SJSA1 (cell line): Measurements from ENCODE around the gene CCDC106. TPM values are rescaled to one million over a fixed set of nuclear protein-coding genes. Genes with fewer than 3 reads are reported as not detected.

ENCODE experiments used
- DNase-seq, 2 experiments: peaks; one replicate each; pipeline ENCODE4 v3.0.0-alpha.2; 2015 to 2020; ENCODE audit warnings: low spot score in 2 of 2, low read depth in 1 of 2
- H3K27ac ChIP-seq: fragments of 250-450 bp; sonication (Bioruptor Pico); 2 replicates; pipeline ENCODE4 v1.5.1; 2020; ENCODE audit warnings: mild to moderate bottlenecking, moderate library complexity
- H3K27me3 ChIP-seq: fragments of 250-450 bp; sonication (Bioruptor Pico); replicated peaks from 2 replicates; pipeline ENCODE4 v1.5.1; 2020; ENCODE audit warnings: mild to moderate bottlenecking, moderate library complexity
- H3K36me3 ChIP-seq: fragments of 250-450 bp; sonication (Bioruptor Pico); 2 replicates; pipeline ENCODE4 v1.5.1; 2020; ENCODE audit warnings: mild to moderate bottlenecking
- H3K4me1 ChIP-seq: fragments of 250-450 bp; sonication (Bioruptor Pico); replicated peaks from 2 replicates; pipeline ENCODE4 v1.6.1; 2021; ENCODE audit warnings: mild to moderate bottlenecking
- H3K4me3 ChIP-seq: fragments of 250-450 bp; sonication (Bioruptor Pico); 2 replicates; pipeline ENCODE4 v1.5.1; 2020; ENCODE audit warnings: mild to moderate bottlenecking
- H3K9me3 ChIP-seq: fragments of 250-450 bp; sonication (Bioruptor Pico); replicated peaks from 2 replicates; pipeline ENCODE4 v1.5.1; 2020; ENCODE audit warnings: mild to moderate bottlenecking
- total RNA-seq: library from RNA; depleted of rRNA; stranded (reverse); fragments of >200 nt; shearing (Covaris generic); gene quantifications from 2 replicates; pipeline ENCODE4 v1.2.3, GENCODE V29; 2014

Gene CCDC106
- total RNA-seq, 1 experiment from 2014 or later: 6.0 TPM

DNA sequence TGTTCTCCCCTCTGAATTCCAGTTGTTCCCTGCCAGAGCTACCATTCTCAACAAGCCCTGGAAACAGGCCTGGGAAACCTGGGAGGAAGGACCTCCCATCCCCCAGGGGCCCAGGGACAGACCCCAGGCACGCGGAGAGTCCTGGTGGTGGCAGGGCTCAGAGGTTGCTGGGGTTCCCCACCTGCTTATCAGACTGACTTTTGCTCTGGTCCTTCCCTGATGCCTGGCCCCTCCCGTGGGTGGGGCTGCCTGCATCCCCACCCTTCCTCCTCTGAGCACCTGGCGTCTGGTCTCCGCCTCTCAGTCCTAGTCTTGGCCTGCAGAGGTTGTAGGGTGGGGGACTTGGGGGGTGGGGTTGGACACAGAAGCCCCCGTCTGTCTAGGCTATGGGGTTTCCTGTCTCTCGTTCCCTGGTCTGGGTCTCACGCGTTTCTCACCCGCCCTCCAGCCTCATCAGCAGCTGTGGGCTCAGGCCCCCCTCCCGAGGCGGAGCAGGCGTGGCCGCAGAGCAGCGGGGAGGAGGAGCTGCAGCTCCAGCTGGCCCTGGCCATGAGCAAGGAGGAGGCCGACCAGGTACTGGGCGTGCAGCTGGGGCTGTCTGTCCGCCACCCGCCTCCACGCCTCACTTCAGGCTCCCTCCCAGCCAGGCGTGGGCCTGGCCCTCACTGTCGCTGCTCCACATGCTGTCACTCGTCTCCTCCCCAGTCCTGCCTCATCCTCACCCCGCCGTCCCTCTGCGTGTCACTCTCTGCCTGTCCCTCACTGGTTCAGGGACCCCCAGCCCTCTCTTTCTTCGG lies 40.6 kb downstream of the CCDC106 start:
- Histone ChIP-seq H3K4me3 (no peak overlapping the region), H3K4me1 (no peaks in the 10 kb centered on the region), H3K27ac (no peak overlapping the region), H3K27me3 (no peaks in the 10 kb centered on the region), H3K9me3 (no peaks in the 10 kb centered on the region), H3K36me3 (peaks cover 80% of the 10 kb centered on the region)
- no peak for DNase-seq

GRCh38 chr19:55689411-55690108 lies 41.5 kb downstream of the CCDC106 start:
- Histone ChIP-seq H3K36me3 (peaks cover 79% of the 10 kb centered on the region), H3K9me3 (no peaks in the 10 kb centered on the region), H3K4me3 (no peak overlapping the region), H3K4me1 (no peaks in the 10 kb centered on the region), H3K27ac (no peak overlapping the region), H3K27me3 (no peaks in the 10 kb centered on the region)
- no peak for DNase-seq

- no peak for DNase-seq
- no peaks in the 10 kb centered on the region for H3K4me1 ChIP-seq
- H3K27me3 ChIP-seq: no peaks in the 10 kb centered on the region
- peaks cover 78% of the 10 kb centered on the region for H3K36me3 ChIP-seq
- no peaks in the 10 kb centered on the region for H3K9me3 ChIP-seq
- H3K27ac ChIP-seq: no peak overlapping the region
- no peak overlapping the region for H3K4me3 ChIP-seq
Measured at GRCh38 chr19:55690109-55690768, 42.2 kb downstream of the CCDC106 start.

DNA sequence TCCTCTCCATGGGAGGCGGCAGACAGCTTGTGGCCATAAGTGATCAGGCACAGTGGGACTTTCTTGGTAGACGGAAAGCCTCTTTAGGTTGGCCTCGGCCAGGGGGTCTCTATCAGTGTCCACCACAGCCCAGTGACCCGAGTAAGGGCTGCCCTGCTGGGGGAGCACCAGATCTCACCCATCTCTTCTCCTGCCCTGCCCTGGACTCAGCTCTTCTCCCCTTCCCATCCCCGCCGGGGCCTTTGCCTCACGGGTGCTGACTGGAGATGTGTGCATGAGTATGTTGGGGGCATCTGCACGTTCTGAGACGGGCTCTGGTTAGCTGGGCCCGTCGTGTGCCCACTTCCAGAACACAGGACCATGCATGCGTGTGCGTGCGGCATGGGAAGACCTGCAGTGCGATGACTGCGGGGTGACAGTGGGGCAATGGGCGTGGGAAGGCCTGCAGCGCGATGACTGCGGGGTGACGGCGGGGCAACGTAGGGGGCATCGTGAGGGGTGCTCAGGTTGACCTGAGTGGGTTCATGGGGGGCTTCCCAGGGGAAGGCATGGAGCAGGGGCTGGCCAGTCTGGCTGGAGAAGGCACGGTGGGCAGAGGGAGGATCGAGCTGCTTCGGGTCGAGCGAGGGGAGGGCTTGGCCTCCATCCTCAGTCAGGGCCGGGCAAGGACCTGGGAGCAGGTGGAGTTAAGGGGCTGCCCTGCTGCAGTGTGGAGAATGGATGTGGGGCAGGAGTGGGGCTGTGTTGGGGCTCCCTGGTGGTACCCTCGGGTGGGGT lies 42.9 kb downstream of the CCDC106 start:
- no peaks in the 10 kb centered on the region for H3K9me3 ChIP-seq
- no peaks in the 10 kb centered on the region for H3K4me1 ChIP-seq
- H3K36me3 ChIP-seq: peaks cover 78% of the 10 kb centered on the region
- H3K4me3 ChIP-seq: no peak overlapping the region
- H3K27me3 ChIP-seq: no peaks in the 10 kb centered on the region
- DNase-seq: no peak
- H3K27ac ChIP-seq: no peak overlapping the region

- Histone ChIP-seq H3K4me3 (no peak overlapping the region), H3K9me3 (no peaks in the 10 kb centered on the region), H3K27ac (no peak overlapping the region), H3K27me3 (no peaks in the 10 kb centered on the region), H3K36me3 (peaks cover 79% of the 10 kb centered on the region), H3K4me1 (no peaks in the 10 kb centered on the region)
- DNase-seq: no peak
Measured at GRCh38 chr19:55691561-55692481, 43.8 kb downstream of the CCDC106 start.

- peaks cover 72% of the 10 kb centered on the region for H3K36me3 ChIP-seq
- no peaks in the 10 kb centered on the region for H3K27me3 ChIP-seq
- no peak for DNase-seq
- no peak overlapping the region for H3K4me3 ChIP-seq
- no peak overlapping the region for H3K27ac ChIP-seq
- no peaks in the 10 kb centered on the region for H3K4me1 ChIP-seq
- no peaks in the 10 kb centered on the region for H3K9me3 ChIP-seq
Measured at GRCh38 chr19:55692681-55693081, 44.7 kb downstream of the CCDC106 start.

GRCh38 chr19:55693336-55693974 lies 45.4 kb downstream of the CCDC106 start:
- H3K4me3 ChIP-seq: no peak overlapping the region
- no peaks in the 10 kb centered on the region for H3K9me3 ChIP-seq
- H3K27ac ChIP-seq: no peak overlapping the region
- peaks cover 71% of the 10 kb centered on the region for H3K36me3 ChIP-seq
- no peaks in the 10 kb centered on the region for H3K27me3 ChIP-seq
- no peaks in the 10 kb centered on the region for H3K4me1 ChIP-seq
- DNase-seq: no peak

GRCh38 chr19:55694241-55694655 lies 46.2 kb downstream of the CCDC106 start:
- Histone ChIP-seq H3K4me3 (no peak overlapping the region), H3K27me3 (no peaks in the 10 kb centered on the region), H3K4me1 (no peaks in the 10 kb centered on the region), H3K27ac (no peak overlapping the region), H3K9me3 (no peaks in the 10 kb centered on the region), H3K36me3 (peaks cover 65% of the 10 kb centered on the region)
- no peak for DNase-seq

GRCh38 chr19:55694656-55695491 lies 46.9 kb downstream of the CCDC106 start:
- H3K4me1 ChIP-seq: no peaks in the 10 kb centered on the region
- DNase-seq: no peak
- no peaks in the 10 kb centered on the region for H3K27me3 ChIP-seq
- H3K36me3 ChIP-seq: peaks cover 59% of the 10 kb centered on the region
- no peaks in the 10 kb centered on the region for H3K9me3 ChIP-seq
- H3K4me3 ChIP-seq: no peak overlapping the region
- H3K27ac ChIP-seq: no peak overlapping the region

DNA sequence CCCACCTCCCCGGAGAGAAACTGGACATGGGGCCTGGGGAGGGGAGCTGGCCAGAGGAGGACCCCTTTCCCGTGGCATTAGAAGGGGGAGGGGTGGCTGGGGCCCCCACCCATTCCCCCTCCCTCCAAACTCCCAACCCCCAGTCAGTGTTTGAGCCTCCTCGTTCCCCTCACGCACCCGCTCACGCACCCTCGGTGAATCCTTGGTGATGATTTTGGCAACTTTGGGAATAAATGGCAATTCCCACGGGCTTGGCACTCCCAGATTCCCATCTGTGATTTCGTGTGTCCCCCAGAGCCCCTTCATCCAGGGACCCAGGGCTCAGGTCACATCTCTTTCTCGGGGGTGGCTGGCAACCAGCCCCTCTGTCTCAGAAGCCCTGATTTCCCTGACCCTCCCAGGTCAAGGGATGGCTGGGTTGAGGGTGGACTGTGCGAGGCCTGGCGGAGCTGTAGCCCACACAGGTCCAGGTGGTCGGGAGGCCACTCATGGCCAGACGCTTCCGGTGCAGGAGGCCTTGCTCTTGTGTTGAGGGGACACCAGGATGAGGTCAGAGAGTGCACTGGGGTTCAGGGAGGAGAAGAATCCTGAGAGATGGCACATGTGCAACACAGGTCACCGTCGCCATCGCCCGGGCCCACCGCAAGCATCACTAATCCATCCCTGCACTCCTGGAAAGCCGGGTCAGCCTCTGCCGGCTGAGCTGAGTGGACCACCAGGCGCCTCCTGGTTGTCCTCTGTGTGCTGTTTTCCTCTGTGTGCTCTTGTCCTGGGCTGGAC lies 47.7 kb downstream of the CCDC106 start:
- no peaks in the 10 kb centered on the region for H3K27me3 ChIP-seq
- H3K4me1 ChIP-seq: no peaks in the 10 kb centered on the region
- H3K4me3 ChIP-seq: no peak overlapping the region
- peaks cover 51% of the 10 kb centered on the region for H3K36me3 ChIP-seq
- DNase-seq: no peak
- H3K9me3 ChIP-seq: no peaks in the 10 kb centered on the region
- H3K27ac ChIP-seq: no peak overlapping the region

DNA sequence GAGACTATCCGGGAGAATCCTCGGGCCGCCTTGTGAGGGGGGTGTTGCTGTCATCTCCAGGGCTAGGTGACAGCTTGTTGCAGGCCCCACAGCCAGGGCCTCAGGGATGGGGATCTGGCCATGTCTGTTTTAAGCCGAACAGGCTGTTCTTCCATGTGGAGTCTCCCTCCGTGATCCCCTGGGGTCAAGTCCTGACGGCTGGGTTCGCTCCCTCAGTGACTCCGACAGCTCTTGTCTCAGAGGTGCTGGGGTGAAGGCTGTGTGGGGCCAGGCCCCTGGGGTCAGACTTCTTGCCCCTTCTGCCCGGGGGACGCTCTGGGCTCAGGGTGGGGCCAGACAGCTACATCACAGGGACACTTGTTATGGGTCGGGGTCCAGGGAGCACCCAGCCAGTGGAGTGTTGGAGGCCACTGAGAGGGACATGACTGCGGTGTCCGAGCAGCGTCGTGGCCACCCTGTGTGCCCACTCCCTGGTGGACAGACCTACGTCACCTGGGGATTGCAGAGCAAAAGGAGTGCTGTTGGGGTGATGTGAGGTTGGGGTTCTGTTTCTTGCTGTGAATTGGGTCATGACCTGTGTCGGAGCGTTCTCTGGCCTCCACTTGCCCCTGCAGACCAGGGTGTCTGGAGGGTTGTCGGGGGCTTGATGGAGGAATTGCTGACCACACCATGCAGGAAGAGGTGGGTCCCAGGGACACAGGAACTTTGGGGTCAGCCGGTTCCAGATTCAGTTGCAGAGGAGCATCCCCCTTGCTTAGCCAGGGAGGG lies 48.5 kb downstream of the CCDC106 start:
- peaks cover 44% of the 10 kb centered on the region for H3K36me3 ChIP-seq
- no peaks in the 10 kb centered on the region for H3K4me1 ChIP-seq
- no peak for DNase-seq
- no peaks in the 10 kb centered on the region for H3K27me3 ChIP-seq
- no peak overlapping the region for H3K4me3 ChIP-seq
- no peaks in the 10 kb centered on the region for H3K9me3 ChIP-seq
- no peak overlapping the region for H3K27ac ChIP-seq
